H1 (cell line): ENCODE data around the gene MR1. TPM values are rescaled to one million over a fixed set of nuclear protein-coding genes. Genes with fewer than 3 reads are reported as not detected.

Experiments used
- CHD7 ChIP-seq: fragments of 300-600 bp; sonication (generic); IDR thresholded peaks from 2 replicates; pipeline ENCODE4 v1.7.1; 2012; ENCODE audit warnings: low read length, moderate library complexity, mild to moderate bottlenecking, inconsistent platforms; ENCODE audit not compliant: insufficient replicate concordance
- RBBP5 ChIP-seq: IDR thresholded peaks from 2 replicates; pipeline ENCODE4 v1.7.1; 2012; ENCODE audit warnings: low read depth, mild to moderate bottlenecking, inconsistent platforms, low read length, moderate library complexity, borderline replicate concordance
- polyA plus RNA-seq, 7 experiments: library from polyadenylated mRNA; depleted of rRNA in 3 of 7; stranded (reverse) in 5 of 7; unstranded in 2 of 7; fragments of >200 nt in 5 of 7; fragments of 200-250 nt in 2 of 7; gene quantifications; 1 replicate in 5 of 7; 2 replicates in 1 of 7; 4 replicates in 1 of 7; pipeline versions ENCODE4 v1.2.1 to v1.2.3, GENCODE V29; 2011 to 2013; ENCODE audit warnings: missing spikeins in 2 of 7, mixed read lengths in 2 of 7
- total RNA-seq: library from RNA; stranded (reverse); fragmentation: NEBNext Ultra II Directional; extraction: Animal tissue kit (Norgen Biotek cat#: 25700); gene quantifications from 2 replicates; pipeline ENCODE4 v1.2.1, GENCODE V29; 2021

The MR1 gene
- total and polyA plus RNA-seq, 2 of the 8 experiments (the other 6 are each of a cell fraction or from before 2014, with no cell fraction given), result 0.09 TPM; not detected in 1

- TF ChIP-seq CHD7, result no peak
- no peak for TF ChIP-seq RBBP5
Observed at GRCh38 chr1:181011301-181012202, 22.2 kb upstream of the MR1 start (continued).
